HepG2 (cell line): ENCODE data around the gene MRPL28. TPM values are rescaled to one million over a fixed set of nuclear protein-coding genes. Genes with fewer than 3 reads are reported as not detected.

Source experiments
- BRF2 ChIP-seq: sonication (generic); formaldehyde crosslinking; IDR thresholded peaks from 2 replicates; pipeline ENCODE4 v1.8.1; 2022; ENCODE audit warnings: mild to moderate bottlenecking, missing genetic modification reagents
- CREM ChIP-seq, 2 experiments: sonication (generic) in 1 of 2; formaldehyde crosslinking in 1 of 2; IDR thresholded peaks; 2 replicates each; pipeline versions ENCODE4 v1.4.0 to v1.6.1; 2016 to 2020; ENCODE audit warnings: antibody characterized with exemption in 1 of 2, mild to moderate bottlenecking in 1 of 2, missing genetic modification reagents in 1 of 2
- FOSL1 ChIP-seq: sonication (generic); formaldehyde crosslinking; IDR thresholded peaks from 2 replicates; pipeline ENCODE4 v1.9.0; 2021; ENCODE audit warnings: missing genetic modification reagents, borderline replicate concordance
- MTA1 ChIP-seq: sonication (generic); formaldehyde crosslinking; IDR thresholded peaks from 2 replicates; pipeline ENCODE4 v1.4.0; 2020; ENCODE audit warnings: missing genetic modification reagents, mild to moderate bottlenecking, borderline replicate concordance
- MTF1 ChIP-seq: sonication (generic); formaldehyde crosslinking; IDR thresholded peaks from 2 replicates; pipeline ENCODE4 v1.5.0; 2020; ENCODE audit warnings: missing genetic modification reagents
- SATB2 ChIP-seq: sonication (generic); formaldehyde crosslinking; IDR thresholded peaks from 2 replicates; pipeline ENCODE4 v1.5.0; 2020; ENCODE audit warnings: missing genetic modification reagents
- SOX6 ChIP-seq, 2 experiments: fragments of 450-650 bp in 1 of 2; sonication (generic) in 1 of 2; formaldehyde crosslinking in 1 of 2; IDR thresholded peaks; 2 replicates each; pipeline versions ENCODE4 v1.4.0 to v1.6.1; 2017 to 2020; ENCODE audit warnings: antibody characterized with exemption in 1 of 2, mild to moderate bottlenecking in 1 of 2, missing genetic modification reagents in 1 of 2
- SRY ChIP-seq: sonication (generic); formaldehyde crosslinking; IDR thresholded peaks from 2 replicates; pipeline ENCODE4 v1.8.0; 2022; ENCODE audit warnings: mild to moderate bottlenecking, missing genetic modification reagents
- TAF15 ChIP-seq: fragments of 200-400 bp; formaldehyde crosslinking; IDR thresholded peaks from one replicate; pipeline ENCODE4 v1.6.1; 2018; ENCODE audit warnings: mild to moderate bottlenecking, low read depth, low read length; ENCODE audit not compliant: poor library complexity, severe bottlenecking
- TMF1 ChIP-seq: sonication (generic); formaldehyde crosslinking; IDR thresholded peaks from 2 replicates; pipeline ENCODE4 v1.8.1; 2022; ENCODE audit warnings: low read depth, missing genetic modification reagents
- ZNF317 ChIP-seq: sonication (generic); formaldehyde crosslinking; IDR thresholded peaks from 2 replicates; pipeline ENCODE4 v1.5.0; 2020; ENCODE audit warnings: mild to moderate bottlenecking, missing genetic modification reagents
- ZNF512B ChIP-seq: sonication (generic); formaldehyde crosslinking; IDR thresholded peaks from 2 replicates; pipeline ENCODE4 v1.5.1; 2020; ENCODE audit warnings: missing genetic modification reagents, mild to moderate bottlenecking, borderline replicate concordance
- ZNF652 ChIP-seq: IDR thresholded peaks from 2 replicates; pipeline ENCODE4 v1.6.1; 2016; ENCODE audit warnings: low read depth, borderline replicate concordance
- polyA plus RNA-seq, 8 experiments: library from polyadenylated mRNA; depleted of rRNA in 3 of 8; stranded (reverse) in 7 of 8; unstranded in 1 of 8; fragments of >200 nt; fragmentation: Illumina TruSeq in 4 of 8; extraction: Trizol in 4 of 8; gene quantifications; 2 replicates each; pipeline versions ENCODE4 v1.2.1 to v1.2.3, GENCODE V29; 2011 to 2016; ENCODE audit warnings: low read depth in 4 of 8, missing spikeins in 1 of 8, mixed read lengths in 1 of 8; ENCODE audit not compliant: insufficient read depth in 1 of 8
- total RNA-seq, 5 experiments: library from RNA; depleted of rRNA; stranded (reverse); fragments of >200 nt; fragmentation: Illumina TruSeq; extraction: Trizol; gene quantifications; 2 replicates each; pipeline ENCODE4 v1.2.3, GENCODE V29; 2016; ENCODE audit warnings: low read depth in 1 of 5
- TF ChIP-seq, protein P1 (sequence below): sonication (generic); formaldehyde crosslinking; IDR thresholded peaks from 2 replicates; pipeline ENCODE4 v1.8.1; 2023; ENCODE audit warnings: mild to moderate bottlenecking, inconsistent platforms, moderate library complexity, missing genetic modification reagents, borderline replicate concordance
- TF ChIP-seq, protein P2 (sequence below): sonication (generic); formaldehyde crosslinking; IDR thresholded peaks from 2 replicates; pipeline ENCODE4 v1.4.0; 2020; ENCODE audit warnings: mild to moderate bottlenecking, missing genetic modification reagents

Gene MRPL28
- total and polyA plus RNA-seq, 2 of the 13 experiments (the other 11 are each of a cell fraction or from before 2014, with no cell fraction given) = 114 to 135 TPM

- TF ChIP-seq, protein P1, sequence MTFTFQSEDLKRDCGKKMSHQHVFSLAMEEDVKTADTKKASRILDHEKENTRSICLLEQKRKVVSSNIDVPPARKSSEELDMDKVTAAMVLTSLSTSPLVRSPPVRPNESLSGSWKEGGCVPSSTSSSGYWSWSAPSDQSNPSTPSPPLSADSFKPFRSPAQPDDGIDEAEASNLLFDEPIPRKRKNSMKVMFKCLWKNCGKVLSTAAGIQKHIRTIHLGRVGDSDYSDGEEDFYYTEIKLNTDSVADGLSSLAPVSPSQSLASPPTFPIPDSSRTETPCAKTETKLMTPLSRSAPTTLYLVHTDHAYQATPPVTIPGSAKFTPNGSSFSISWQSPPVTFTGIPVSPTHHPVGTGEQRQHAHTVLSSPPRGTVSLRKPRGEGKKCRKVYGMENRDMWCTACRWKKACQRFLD (CRISPR knock-in tag) = no peak
- TF ChIP-seq SATB2 (CRISPR knock-in tag) (no peak), BRF2 (CRISPR knock-in tag) (no peak), ZNF512B (CRISPR knock-in tag) (no peak), FOSL1 (CRISPR knock-in tag) (no peak), CREM (IDR thresholded peaks at IDR 0.05) (peak; percentile 71; the same call in 1 of the 2 replicates), CREM (CRISPR knock-in tag; IDR thresholded peaks at IDR 0.05) (no peak), MTA1 (peak; percentile 90), ZNF317 (CRISPR knock-in tag) (no peak), SOX6 (IDR thresholded peaks at IDR 0.05) (no peak), SOX6 (CRISPR knock-in tag; IDR thresholded peaks at IDR 0.05) (peak; percentile 89), SRY (CRISPR knock-in tag) (peak; percentile 81), TAF15 (no peak), TMF1 (CRISPR knock-in tag) (0 out of 2 replicates have a peak, but pooled peaks have one; percentile 48), ZNF652 (no peak), MTF1 (CRISPR knock-in tag) (no peak)
- TF ChIP-seq, protein P2, sequence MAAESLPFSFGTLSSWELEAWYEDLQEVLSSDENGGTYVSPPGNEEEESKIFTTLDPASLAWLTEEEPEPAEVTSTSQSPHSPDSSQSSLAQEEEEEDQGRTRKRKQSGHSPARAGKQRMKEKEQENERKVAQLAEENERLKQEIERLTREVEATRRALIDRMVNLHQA (CRISPR knock-in tag) = peak; percentile 69; the same call in 1 of the 2 replicates
These were observed 35.5 kb upstream of the MRPL28 start (continued) for GRCh38 chr16:405548-406506.
